Endothelial cell of umbilical vein (primary cell): ENCODE results near the gene CMTM4. TPM values are rescaled to one million over a fixed set of nuclear protein-coding genes. Genes with fewer than 3 reads are reported as not detected.

Source experiments
- BruUV-seq: library from RNA; stranded (reverse); fragments of 400-500 nt; replicated peaks from 2 replicates; lab custom pipeline; 2021; lab: Mats Ljungman, UMichigan
- CTCF ChIA-PET: fragments of 300-600, 350-600 bp; sonication (Branson Sonifier 250); formaldehyde crosslinking; loops from one replicate; lab custom pipeline; 2021; ENCODE audit warnings: antibody characterized with exemption, inconsistent platforms; lab: Charles Lee
- POLR2A ChIA-PET: fragments of 300-600, 350-600 bp; sonication (Branson Sonifier 250); formaldehyde crosslinking; loops from one replicate; lab custom pipeline; 2021; ENCODE audit warnings: antibody characterized with exemption, inconsistent platforms; lab: Charles Lee
- DNase-seq: peaks from one replicate; pipeline ENCODE4 v3.0.0-alpha.2; 2011; ENCODE audit warnings: low read depth, low spot score
- FAIRE-seq: peaks from 2 replicates; lab custom pipeline; 2011; peaks lifted over from hg19 to GRCh38; lab: Jason Lieb, UNC
- H2AFZ ChIP-seq: 2 replicates; pipeline ENCODE4 v1.6.0; 2012; ENCODE audit warnings: low read depth, low read length, control low read depth, inconsistent platforms
- H3K27ac ChIP-seq: 2 replicates; pipeline ENCODE4 v1.5.1; 2011; ENCODE audit warnings: low read depth, mild to moderate bottlenecking, control low read depth, low read length, moderate library complexity; ENCODE audit not compliant: insufficient read depth
- H3K27me3 ChIP-seq, 2 experiments: 2 replicates each; pipeline versions ENCODE4 v1.6.0 to v1.6.1; 2011; ENCODE audit warnings: low read length in 2 of 2, mixed read lengths in 1 of 2; ENCODE audit not compliant: control insufficient read depth in 2 of 2, insufficient read depth in 2 of 2
- H3K36me3 ChIP-seq, 2 experiments: 2 replicates in 1 of 2; 3 replicates in 1 of 2; pipeline ENCODE4 v1.5.1; 2011; ENCODE audit warnings: low read length in 2 of 2, mild to moderate bottlenecking in 1 of 2, moderate library complexity in 1 of 2; ENCODE audit not compliant: control insufficient read depth in 2 of 2, insufficient read depth in 2 of 2; ENCODE audit errors: extremely low read depth in 1 of 2
- H3K4me1 ChIP-seq: 3 replicates; pipeline ENCODE4 v1.5.1; 2011; ENCODE audit warnings: mild to moderate bottlenecking, low read length; ENCODE audit not compliant: control insufficient read depth, insufficient read depth; ENCODE audit errors: extremely low read depth
- H3K4me2 ChIP-seq: 2 replicates; pipeline ENCODE4 v1.6.1; 2011; ENCODE audit warnings: low read length, control low read depth, mixed read lengths; ENCODE audit not compliant: insufficient read depth
- H3K4me3 ChIP-seq, 3 experiments: fragments of 200-600 bp in 1 of 3; sonication (generic), shearing (Covaris generic) in 1 of 3; replicated peaks in 1 of 3; 2 replicates each; pipeline ENCODE4 v1.5.1; 2011 to 2016; ENCODE audit warnings: control low read depth in 3 of 3, low read length in 3 of 3, mild to moderate bottlenecking in 2 of 3, inconsistent platforms in 1 of 3, low read depth in 1 of 3, moderate library complexity in 1 of 3; ENCODE audit not compliant: insufficient read depth in 1 of 3
- H3K79me2 ChIP-seq: 2 replicates; pipeline ENCODE4 v1.6.0; 2012; ENCODE audit warnings: low read length, inconsistent platforms; ENCODE audit not compliant: control insufficient read depth, insufficient read depth
- H3K9ac ChIP-seq: replicated peaks from 2 replicates; pipeline ENCODE3; 2011; ENCODE audit warnings: low read length, control low read depth; ENCODE audit not compliant: insufficient read depth; ENCODE audit errors: extremely low read depth
- H3K9me1 ChIP-seq: replicated peaks from 3 replicates; pipeline ENCODE4 v1.6.0; 2011; ENCODE audit warnings: mild to moderate bottlenecking, low read length; ENCODE audit not compliant: control insufficient read depth, insufficient read depth; ENCODE audit errors: extremely low read depth
- H3K9me3 ChIP-seq: replicated peaks from 2 replicates; pipeline ENCODE4 v1.5.1; 2012; ENCODE audit warnings: low read length, inconsistent platforms; ENCODE audit not compliant: control insufficient read depth, insufficient read depth
- H4K20me1 ChIP-seq: replicated peaks from 2 replicates; pipeline ENCODE3; 2011; ENCODE audit warnings: mild to moderate bottlenecking, low read length; ENCODE audit not compliant: control insufficient read depth, insufficient read depth; ENCODE audit errors: extremely low read depth
- CTCF ChIP-seq, 2 donors: IDR thresholded peaks; 1 replicate in 1 of 2; 2 replicates in 1 of 2; pipeline ENCODE4 v1.5.1; 2011; ENCODE audit warnings: low read length in 2 of 2, mild to moderate bottlenecking in 2 of 2, moderate library complexity in 2 of 2, control low read depth in 1 of 2, inconsistent platforms in 1 of 2, low read depth in 1 of 2; ENCODE audit not compliant: insufficient read depth in 1 of 2; ENCODE audit errors: extremely low read depth in 1 of 2
- EZH2 ChIP-seq: IDR thresholded peaks from 2 replicates; pipeline ENCODE4 v1.6.1; 2012; ENCODE audit warnings: borderline replicate concordance, low read depth, mild to moderate bottlenecking, moderate library complexity, low read length, inconsistent platforms; ENCODE audit not compliant: severe bottlenecking
- FOS ChIP-seq: IDR thresholded peaks from 2 replicates; pipeline ENCODE4 v1.6.1; 2011; ENCODE audit warnings: mild to moderate bottlenecking, low read length, moderate library complexity, borderline replicate concordance; ENCODE audit not compliant: insufficient read depth
- GATA2 ChIP-seq: IDR thresholded peaks from 2 replicates; pipeline ENCODE4 v1.7.0; 2011; ENCODE audit warnings: low read depth, mild to moderate bottlenecking, moderate library complexity, mixed read lengths, low read length; ENCODE audit not compliant: insufficient read length, insufficient read depth
- JUN ChIP-seq: IDR thresholded peaks from 2 replicates; pipeline ENCODE4 v1.6.1; 2011; ENCODE audit warnings: borderline replicate concordance, low read depth; ENCODE audit not compliant: insufficient read length, insufficient read depth
- MAX ChIP-seq: IDR thresholded peaks from 2 replicates; pipeline ENCODE4 v1.6.1; 2011; ENCODE audit not compliant: insufficient read depth, insufficient read length
- MYC ChIP-seq: IDR thresholded peaks from one replicate; pipeline ENCODE4 v1.6.1; 2011; ENCODE audit warnings: mild to moderate bottlenecking, low read depth, low read length
- POLR2A ChIP-seq: IDR thresholded peaks from 2 replicates; pipeline ENCODE4 v1.6.1; 2012; ENCODE audit warnings: low read depth, mild to moderate bottlenecking, control low read depth, low read length
- POLR2AphosphoS5 ChIP-seq: IDR thresholded peaks from 2 replicates; pipeline ENCODE4 v1.6.1; 2012; ENCODE audit warnings: low read depth, mild to moderate bottlenecking, control low read depth, low read length, moderate library complexity; ENCODE audit not compliant: insufficient read depth
- dilution Hi-C: fragments of 300-500 bp; cut with MboI; formaldehyde crosslinking; loops from one replicate; pipeline ENCODE4 v1.15.0; 2019; ENCODE audit warnings: low sequenced_read_pairs; ENCODE audit not compliant: extremely low pct_ligation_motif_present
- intact Hi-C: fragments of 100-400 bp; cut with micrococcal nuclease; formaldehyde crosslinking; loops from one replicate; pipeline ENCODE4 v1.10.0; 2022
- polyA plus RNA-seq, 4 experiments: library from polyadenylated mRNA; depleted of rRNA in 3 of 4; stranded (reverse) in 3 of 4; unstranded in 1 of 4; fragments of >200 nt; gene quantifications; 2 replicates each; pipeline versions ENCODE4 v1.2.1 to v1.2.3, GENCODE V29; 2011 to 2012; ENCODE audit warnings: missing spikeins in 1 of 4
- total RNA-seq: library from RNA; stranded (reverse); gene quantifications from 2 replicates; pipeline ENCODE4 v1.2.3, GENCODE V29; 2021

CMTM4 gene
- total and polyA plus RNA-seq, 2 donors (not counting 3 experiments of a cell fraction or from before 2014, with no cell fraction given): 9.0 to 10.7 TPM

- Histone ChIP-seq H3K4me1 (peaks cover 18% of the 10 kb centered on the region), H2AFZ (no peak overlapping the region), H4K20me1 (no peaks in the 10 kb centered on the region), H3K9ac (no peak overlapping the region), H3K36me3 (no peaks in the 10 kb centered on the region), H3K27ac (no peak overlapping the region), H3K4me2 (no peak overlapping the region), H3K9me3 (no peaks in the 10 kb centered on the region), H3K9me1 (no peaks in the 10 kb centered on the region), H3K27me3 (no peaks in the 10 kb centered on the region), H3K79me2 (no peaks in the 10 kb centered on the region), H3K4me3 (no peak overlapping the region)
- DNase-seq: no peak
- ChIA-PET POLR2A (no interaction called here), CTCF (interaction anchor here (2.6 kb wide), 1 partner anchor 28 kb away, joined by 11 read pairs; no protein-coding TSS in a partner anchor)
- no peak for TF ChIP-seq EZH2
- no peak for TF ChIP-seq POLR2A
- no peak for TF ChIP-seq MAX
- no peak for TF ChIP-seq POLR2AphosphoS5
- TF ChIP-seq JUN: no peak
- no peak for TF ChIP-seq FOS
- no peak for TF ChIP-seq GATA2
- TF ChIP-seq CTCF (IDR thresholded peaks at IDR 0.05; ENCODE audit: extremely low read depth in 1 of 2, insufficient read depth in 1 of 2, low read depth in 1 of 2, low read length in 2 of 2): no peak
- no peak for TF ChIP-seq MYC
- dilution Hi-C loops (no loop called here), intact Hi-C loops (no loop called here)
- no TSS peak for BruUV-seq
- FAIRE-seq: no peak
Observed at GRCh38 chr16:66622863-66623262, 73.7 kb downstream of the CMTM4 start.
